ENCODE measurements around the gene PRKCA.

DNA sequence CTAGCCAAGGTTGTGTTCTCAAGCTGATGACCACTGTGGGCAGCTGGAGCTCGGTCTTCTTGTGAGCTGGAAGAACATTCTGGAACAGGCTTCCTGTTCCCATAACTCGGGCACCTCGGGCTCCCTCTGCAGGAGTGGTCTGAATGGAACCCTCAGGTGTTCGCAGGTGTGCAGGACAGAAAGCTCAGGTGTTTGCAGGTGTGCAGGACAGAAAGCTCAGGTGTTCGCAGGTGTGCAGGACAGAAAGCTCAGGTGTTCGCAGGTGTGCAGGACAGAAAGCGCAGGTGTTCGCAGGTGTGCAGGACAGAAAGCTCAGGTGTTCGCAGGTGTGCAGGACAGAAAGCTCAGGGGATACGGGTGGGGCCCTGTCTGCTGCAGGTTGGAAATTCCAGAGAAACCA, 423.5 kb downstream of the PRKCA start:
- TF ChIP-seq, protein P1, sequence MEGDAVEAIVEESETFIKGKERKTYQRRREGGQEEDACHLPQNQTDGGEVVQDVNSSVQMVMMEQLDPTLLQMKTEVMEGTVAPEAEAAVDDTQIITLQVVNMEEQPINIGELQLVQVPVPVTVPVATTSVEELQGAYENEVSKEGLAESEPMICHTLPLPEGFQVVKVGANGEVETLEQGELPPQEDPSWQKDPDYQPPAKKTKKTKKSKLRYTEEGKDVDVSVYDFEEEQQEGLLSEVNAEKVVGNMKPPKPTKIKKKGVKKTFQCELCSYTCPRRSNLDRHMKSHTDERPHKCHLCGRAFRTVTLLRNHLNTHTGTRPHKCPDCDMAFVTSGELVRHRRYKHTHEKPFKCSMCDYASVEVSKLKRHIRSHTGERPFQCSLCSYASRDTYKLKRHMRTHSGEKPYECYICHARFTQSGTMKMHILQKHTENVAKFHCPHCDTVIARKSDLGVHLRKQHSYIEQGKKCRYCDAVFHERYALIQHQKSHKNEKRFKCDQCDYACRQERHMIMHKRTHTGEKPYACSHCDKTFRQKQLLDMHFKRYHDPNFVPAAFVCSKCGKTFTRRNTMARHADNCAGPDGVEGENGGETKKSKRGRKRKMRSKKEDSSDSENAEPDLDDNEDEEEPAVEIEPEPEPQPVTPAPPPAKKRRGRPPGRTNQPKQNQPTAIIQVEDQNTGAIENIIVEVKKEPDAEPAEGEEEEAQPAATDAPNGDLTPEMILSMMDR (IDR thresholded peaks at IDR 0.05; ENCODE audit: low read depth, low read length) = no peak
- no peak for TF ChIP-seq POLR2A (IDR thresholded peaks at IDR 0.05; ENCODE audit: extremely low read depth, insufficient read length)

All from NB4 (cell line).